CD4-positive, alpha-beta T cell (primary cell): ENCODE measurements around the gene ERI3. TPM values are rescaled to one million over a fixed set of nuclear protein-coding genes. Genes with fewer than 3 reads are reported as not detected.

ENCODE experiments used
- ATAC-seq: fragments of 200-7000 bp; cut with Tn5 transposase; one replicate; pipeline ENCODE4 v1.10.0; 2022; ENCODE audit warnings: mild to moderate bottlenecking; ENCODE audit not compliant: poor library complexity
- CTCF ChIA-PET: fragments of 350-600 bp; sonication (Branson Sonifier 250); formaldehyde crosslinking; loops from one replicate; lab custom pipeline; 2021; ENCODE audit warnings: antibody characterized with exemption, inconsistent platforms; lab: Charles Lee
- POLR2A ChIA-PET: fragments of 350-600 bp; sonication (Branson Sonifier 250); formaldehyde crosslinking; loops from one replicate; lab custom pipeline; 2021; ENCODE audit warnings: antibody characterized with exemption, inconsistent platforms; lab: Charles Lee
- DNase-seq, 14 experiments: peaks; one replicate each; pipeline ENCODE4 v3.0.0-alpha.2; 2013 to 2020; ENCODE audit warnings: mixed read lengths in 2 of 14
- H3K27ac ChIP-seq, 2 donors: one replicate each; pipeline versions ENCODE4 v1.5.1 to v1.7.0; 2013; ENCODE audit warnings: low read length in 2 of 2, low read depth in 1 of 2, mild to moderate bottlenecking in 1 of 2
- H3K27me3 ChIP-seq, 2 experiments: 1 replicate in 1 of 2; 2 replicates in 1 of 2; pipeline versions ENCODE4 v1.6.1 to v1.7.0; 2013; ENCODE audit warnings: low read length in 2 of 2, control low read depth in 1 of 2, mild to moderate bottlenecking in 1 of 2, moderate library complexity in 1 of 2; ENCODE audit not compliant: insufficient read depth in 2 of 2, control insufficient read depth in 1 of 2
- H3K36me3 ChIP-seq: one replicate; pipeline ENCODE4 v1.6.1; 2013; ENCODE audit warnings: low read length, control low read depth; ENCODE audit not compliant: insufficient read depth
- H3K4me1 ChIP-seq: one replicate; pipeline ENCODE4 v1.6.1; 2013; ENCODE audit warnings: low read length, control low read depth; ENCODE audit not compliant: insufficient read depth
- H3K4me3 ChIP-seq: one replicate; pipeline ENCODE4 v1.5.1; 2013; ENCODE audit warnings: mild to moderate bottlenecking, low read length, moderate library complexity
- H3K9me3 ChIP-seq, 2 experiments: 1 replicate in 1 of 2; 2 replicates in 1 of 2; pipeline versions ENCODE4 v1.6.1 to v1.7.0; 2013; ENCODE audit warnings: low read length in 2 of 2, mild to moderate bottlenecking in 2 of 2, control low read depth in 1 of 2, moderate library complexity in 1 of 2; ENCODE audit not compliant: control insufficient read depth in 1 of 2, insufficient read depth in 1 of 2
- H3K27ac Mint-ChIP-seq: one replicate; pipeline ENCODE4 v1.8.0; 2020; ENCODE audit warnings: mixed read lengths
- H3K27me3 Mint-ChIP-seq: one replicate; pipeline ENCODE4 v1.8.0; 2021; ENCODE audit warnings: mixed read lengths
- H3K36me3 Mint-ChIP-seq: one replicate; pipeline ENCODE4 v1.8.0; 2021; ENCODE audit warnings: low read depth, mixed read lengths
- H3K4me1 Mint-ChIP-seq: one replicate; pipeline ENCODE4 v1.8.0; 2021; ENCODE audit warnings: low read depth, mixed read lengths
- H3K4me3 Mint-ChIP-seq: one replicate; pipeline ENCODE4 v1.8.0; 2020; ENCODE audit warnings: mild to moderate bottlenecking, mixed read lengths
- H3K9me3 Mint-ChIP-seq: one replicate; pipeline ENCODE4 v1.8.0; 2020; ENCODE audit warnings: mixed read lengths
- CTCF ChIP-seq: fragments of 200-600 bp; IDR thresholded peaks from one replicate; pipeline ENCODE4 v1.8.0; 2022; ENCODE audit warnings: antibody characterized with exemption, mild to moderate bottlenecking
- intact Hi-C, 2 experiments: fragments of 100-400 bp; cut with DNase I in 1 of 2; cut with micrococcal nuclease in 1 of 2; formaldehyde crosslinking; loops; one replicate each; pipeline versions ENCODE4 v1.15.1 to v1.9.0; 2023 to 2025; cut with DNase I, micrococcal nuclease
- total RNA-seq, 174 experiments: library from RNA in 2 of 174; stranded (reverse) in 2 of 174; gene quantifications; one replicate each; pipeline ENCODE4 v1.2.3 and lab custom pipeline; 2021 to 2026

ERI3 gene
- total RNA-seq, 2 experiments from 2014 or later, result 19.7 to 20.7 TPM

- H3K27me3 ChIP-seq, result no peaks in the 10 kb centered on the region
- ATAC-seq (no peak), DNase-seq (no peak)
- no peak overlapping the region for H3K4me3 Mint-ChIP-seq
- no peaks in the 10 kb centered on the region for H3K27me3 Mint-ChIP-seq
- peaks cover 71% of the 10 kb centered on the region for H3K36me3 ChIP-seq
- TF ChIP-seq CTCF, result no peak
- no peaks in the 10 kb centered on the region for H3K9me3 Mint-ChIP-seq
- CTCF ChIA-PET, result no interaction called here
- H3K4me3 ChIP-seq, result no peak overlapping the region
- peaks cover 80% of the 10 kb centered on the region for H3K36me3 Mint-ChIP-seq
- H3K27ac Mint-ChIP-seq, result no peak overlapping the region
- H3K27ac ChIP-seq, result no peak overlapping the region
- POLR2A ChIA-PET, result interaction anchor here (0.8 kb wide), 1 partner anchor 37 kb away, joined by 3 read pairs; no protein-coding TSS in a partner anchor
- peaks cover 3% of the 10 kb centered on the region for H3K4me1 ChIP-seq
- H3K4me1 Mint-ChIP-seq, result peaks cover 6% of the 10 kb centered on the region
- intact Hi-C loops, result no loop called here
- no peaks in the 10 kb centered on the region for H3K9me3 ChIP-seq
Observed at GRCh38 chr1:44316231-44316759, 38.8 kb downstream of the ERI3 start.

- no peaks in the 10 kb centered on the region for H3K9me3 Mint-ChIP-seq
- Histone ChIP-seq H3K27ac (no peak overlapping the region), H3K36me3 (peaks cover 74% of the 10 kb centered on the region), H3K9me3 (no peaks in the 10 kb centered on the region), H3K4me3 (no peak overlapping the region), H3K27me3 (no peaks in the 10 kb centered on the region), H3K4me1 (peaks cover 3% of the 10 kb centered on the region)
- DNase-seq (no peak), ATAC-seq (no peak)
- peaks cover 88% of the 10 kb centered on the region for H3K36me3 Mint-ChIP-seq
- H3K27ac Mint-ChIP-seq, result no peak overlapping the region
- peaks cover 6% of the 10 kb centered on the region for H3K4me1 Mint-ChIP-seq
- H3K4me3 Mint-ChIP-seq, result no peak overlapping the region
- no peaks in the 10 kb centered on the region for H3K27me3 Mint-ChIP-seq
- no peak for TF ChIP-seq CTCF
- intact Hi-C loops, result no loop called here
- POLR2A ChIA-PET, result interaction anchor here (0.8 kb wide), 1 partner anchor 37 kb away, joined by 3 read pairs; no protein-coding TSS in a partner anchor
- CTCF ChIA-PET, result no interaction called here
Observed at GRCh38 chr1:44315521-44315920, 39.5 kb downstream of the ERI3 start.

- H3K36me3 ChIP-seq, result peaks cover 76% of the 10 kb centered on the region
- intact Hi-C loops, result no loop called here
- no peak overlapping the region for H3K4me3 Mint-ChIP-seq
- TF ChIP-seq CTCF, result no peak
- peaks cover 88% of the 10 kb centered on the region for H3K36me3 Mint-ChIP-seq
- H3K4me1 Mint-ChIP-seq, result peaks cover 6% of the 10 kb centered on the region
- no peaks in the 10 kb centered on the region for H3K9me3 ChIP-seq
- H3K27me3 Mint-ChIP-seq, result no peaks in the 10 kb centered on the region
- DNase-seq (no peak), ATAC-seq (no peak)
- no peak overlapping the region for H3K27ac ChIP-seq
- no peaks in the 10 kb centered on the region for H3K9me3 Mint-ChIP-seq
- peaks cover 3% of the 10 kb centered on the region for H3K4me1 ChIP-seq
- CTCF ChIA-PET, result no interaction called here
- no peak overlapping the region for H3K4me3 ChIP-seq
- no peaks in the 10 kb centered on the region for H3K27me3 ChIP-seq
- POLR2A ChIA-PET, result no interaction called here
- no peak overlapping the region for H3K27ac Mint-ChIP-seq
Observed at GRCh38 chr1:44314452-44314851, 40.6 kb downstream of the ERI3 start.
